ENCODE data around the gene SRC. TPM values are rescaled to one million over a fixed set of nuclear protein-coding genes. Genes with fewer than 3 reads are reported as not detected.

Gene SRC
- polyA plus RNA-seq, 1 donor (not counting 4 experiments of a cell fraction or from before 2014, with no cell fraction given), result 22.8 TPM

GRCh38 chr20:37453836-37454235 lies 107.9 kb downstream of the SRC start:
- H3K27ac ChIP-seq (ENCODE audit: control insufficient read depth, insufficient read depth, low read length), result no peak overlapping the region
- peaks cover 38% of the 10 kb centered on the region for H3K27me3 ChIP-seq (ENCODE audit: control insufficient read depth, extremely low read depth, insufficient read depth, low read length)
- H3K79me2 ChIP-seq (ENCODE audit: control insufficient read depth, insufficient read depth, low read length), result no peaks in the 10 kb centered on the region
- DNase-seq (ENCODE audit: low read depth, low spot score) (no peak), FAIRE-seq (no peak)
- no peaks in the 10 kb centered on the region for H3K9me3 ChIP-seq (ENCODE audit: control insufficient read depth, low read depth, low read length)
- no peak overlapping the region for H3K4me2 ChIP-seq (ENCODE audit: control insufficient read depth, extremely low read depth, insufficient read depth, low read depth, low read length)
- H3K9me1 ChIP-seq (ENCODE audit: control insufficient read depth, extremely low read depth, insufficient read depth, low read length), result no peaks in the 10 kb centered on the region
- no peaks in the 10 kb centered on the region for H3K4me1 ChIP-seq (ENCODE audit: control insufficient read depth, extremely low read depth, insufficient read depth, low read length)
- no peak overlapping the region for H3K4me3 ChIP-seq (ENCODE audit: control insufficient read depth in 2 of 3, extremely low read depth in 1 of 3, insufficient read depth in 2 of 3, low read depth in 1 of 3, low read length in 3 of 3)
- dilution Hi-C loops (cut with MboI; ENCODE audit: extremely low pct_ligation_motif_present, low sequenced_read_pairs), result no loop called here
- H3K36me3 ChIP-seq (ENCODE audit: control insufficient read depth in 2 of 2, extremely low read depth in 1 of 2, insufficient read depth in 2 of 2, low read length in 2 of 2), result no peaks in the 10 kb centered on the region
- H3K9ac ChIP-seq (ENCODE audit: control insufficient read depth, extremely low read depth, insufficient read depth, low read length), result no peak overlapping the region
- H4K20me1 ChIP-seq (ENCODE audit: control insufficient read depth, extremely low read depth, insufficient read depth, low read length), result peaks cover 3% of the 10 kb centered on the region
- no peak overlapping the region for H2AFZ ChIP-seq (ENCODE audit: control insufficient read depth, low read length)
- TF ChIP-seq EZH2 (IDR thresholded peaks at IDR 0.05; ENCODE audit: low read length), result no peak
- TF ChIP-seq CTCF (optimal IDR thresholded peaks at IDR 0.05 in 1 of 3, IDR thresholded peaks at IDR 0.05 in 1 of 3, conservative IDR thresholded peaks at IDR 0.05 in 1 of 3; ENCODE audit: extremely low read depth in 1 of 3, insufficient read depth in 2 of 3, low read length in 3 of 3), result no peak

- Histone ChIP-seq H3K4me1 (ENCODE audit: control insufficient read depth, extremely low read depth, insufficient read depth, low read length) (no peaks in the 10 kb centered on the region), H3K79me2 (ENCODE audit: control insufficient read depth, insufficient read depth, low read length) (no peaks in the 10 kb centered on the region), H3K9ac (ENCODE audit: control insufficient read depth, extremely low read depth, insufficient read depth, low read length) (no peak overlapping the region), H3K4me2 (ENCODE audit: control insufficient read depth, extremely low read depth, insufficient read depth, low read depth, low read length) (no peak overlapping the region), H3K27ac (ENCODE audit: control insufficient read depth, insufficient read depth, low read length) (no peak overlapping the region), H3K9me3 (ENCODE audit: control insufficient read depth, low read depth, low read length) (no peaks in the 10 kb centered on the region), H2AFZ (ENCODE audit: control insufficient read depth, low read length) (no peak overlapping the region), H3K27me3 (ENCODE audit: control insufficient read depth, extremely low read depth, insufficient read depth, low read length) (peaks cover 28% of the 10 kb centered on the region), H3K9me1 (ENCODE audit: control insufficient read depth, extremely low read depth, insufficient read depth, low read length) (no peaks in the 10 kb centered on the region), H3K36me3 (ENCODE audit: control insufficient read depth in 2 of 2, extremely low read depth in 1 of 2, insufficient read depth in 2 of 2, low read length in 2 of 2) (no peaks in the 10 kb centered on the region), H4K20me1 (ENCODE audit: control insufficient read depth, extremely low read depth, insufficient read depth, low read length) (no peaks in the 10 kb centered on the region), H3K4me3 (ENCODE audit: control insufficient read depth in 2 of 3, extremely low read depth in 1 of 3, insufficient read depth in 2 of 3, low read depth in 1 of 3, low read length in 3 of 3) (no peak overlapping the region)
- FAIRE-seq, result no peak
- dilution Hi-C loops (cut with MboI; ENCODE audit: extremely low pct_ligation_motif_present, low sequenced_read_pairs), result no loop called here
- TF ChIP-seq CTCF (optimal IDR thresholded peaks at IDR 0.05 in 1 of 3, IDR thresholded peaks at IDR 0.05 in 1 of 3, conservative IDR thresholded peaks at IDR 0.05 in 1 of 3; ENCODE audit: extremely low read depth in 1 of 3, insufficient read depth in 2 of 3, low read length in 3 of 3), result no peak
- DNase-seq (ENCODE audit: low read depth, low spot score), result no peak
Measured at GRCh38 chr20:37454636-37455385, 108.9 kb downstream of the SRC start.

Other genes starting within 250 kb of the SRC start
- 220 to 325 TPM (median 257 TPM) in 3 replicates for gene RPN2, start 166.8 kb upstream of the SRC start, polyA plus RNA-seq
- gene MROH8, start 166.6 kb upstream of the SRC start, polyA plus RNA-seq, result 0.39 to 0.73 TPM (median 0.46 TPM) in 3 replicates
- not detected in 3 replicates for gene GHRH, start 84.3 kb upstream of the SRC start, polyA plus RNA-seq
- 82.3 to 109 TPM (median 109 TPM) in 3 replicates for gene MANBAL, start 56.5 kb upstream of the SRC start, polyA plus RNA-seq
- 0.44 to 0.95 TPM (median 0.79 TPM) in 3 replicates for gene NNAT, start 175.1 kb downstream of the SRC start, polyA plus RNA-seq
- 187 to 209 TPM (median 202 TPM) in 3 replicates for gene BLCAP, start 181.7 kb downstream of the SRC start, polyA plus RNA-seq